GM19240 (cell line): ENCODE data around the gene EMX2.
"Not testable (repeated sequence)": the region's sequence is repeated elsewhere in the genome, so short reads cannot be mapped to it uniquely, and the experiment has no call there.

Source experiments
- DNase-seq: peaks from one replicate; pipeline ENCODE4 v3.0.0; 2011; ENCODE audit warnings: low spot score; ENCODE audit not compliant: insufficient read length

The EMX2 gene

GRCh38 chr10:117556356-117556755 lies 13.8 kb downstream of the EMX2 start:
- no peak for DNase-seq

GRCh38 chr10:117559712-117560111 lies 17.2 kb downstream of the EMX2 start:
- DNase-seq: no peak

DNA sequence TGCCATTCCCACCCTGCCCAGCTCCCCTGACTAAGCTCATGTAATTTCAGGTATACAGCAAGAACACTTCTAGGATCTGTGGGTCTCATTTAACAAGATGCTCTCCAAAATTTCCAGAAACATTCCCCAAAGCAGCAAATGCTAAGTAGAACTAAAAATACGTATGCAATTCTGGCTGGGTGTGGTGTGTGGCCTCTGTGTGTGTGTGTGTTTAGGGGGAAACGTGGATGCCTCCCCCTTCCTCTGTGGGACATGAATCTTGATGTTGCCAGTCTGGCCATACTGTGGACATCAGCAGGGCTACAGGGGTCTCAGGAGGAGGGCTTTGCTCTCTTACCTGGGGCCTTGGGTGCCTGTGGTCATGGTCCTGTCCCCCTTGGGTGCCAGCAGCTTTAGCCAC lies 18.4 kb downstream of the EMX2 start:
- no peak for DNase-seq

DNA sequence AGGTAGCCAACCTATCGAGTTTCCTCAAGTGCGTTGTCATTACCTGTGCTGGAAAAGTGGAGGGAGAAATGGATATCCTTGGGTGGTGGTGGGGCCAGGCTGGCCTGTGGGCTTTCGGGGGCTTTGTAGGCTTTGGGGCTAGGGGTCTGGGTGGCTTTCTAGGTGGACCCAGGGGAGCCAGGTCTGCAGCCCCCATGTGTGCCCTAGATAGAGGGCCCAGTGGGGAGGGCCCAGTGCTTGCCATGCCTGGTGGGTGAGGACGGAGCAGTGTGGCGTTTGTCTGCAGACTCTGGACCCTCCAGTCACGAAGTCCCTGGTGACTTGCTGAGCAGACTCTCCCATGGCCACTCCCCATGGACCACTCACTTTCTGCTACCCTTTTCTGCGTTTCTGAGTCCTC lies 19.7 kb downstream of the EMX2 start:
- DNase-seq: no peak

- DNase-seq: no peak
These were observed 20.6 kb downstream of the EMX2 start for GRCh38 chr10:117562896-117563737.

- no peak for DNase-seq
These were observed 21.2 kb downstream of the EMX2 start for GRCh38 chr10:117563780-117564179.

DNA sequence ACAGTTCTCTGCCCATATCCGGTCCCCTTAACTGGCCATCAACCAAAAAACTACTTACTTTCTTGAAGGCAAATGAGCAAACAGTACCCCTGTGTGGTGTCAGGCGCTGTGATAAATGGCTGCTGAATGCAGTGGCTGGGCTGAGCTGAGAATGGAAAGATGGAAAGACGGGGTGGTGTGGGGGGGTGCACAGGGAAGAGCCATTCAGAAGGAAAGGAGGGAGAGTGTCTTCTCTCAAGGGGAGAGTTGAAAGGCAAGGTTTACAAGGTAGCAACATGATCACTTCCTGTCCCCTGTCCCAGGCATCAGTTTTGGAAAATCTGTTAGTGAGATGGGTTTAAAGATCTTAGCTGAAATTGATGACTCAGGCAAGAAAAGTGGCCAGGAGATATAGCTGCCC lies 22.5 kb downstream of the EMX2 start:
- no peak for DNase-seq

- no peak for DNase-seq
These were observed 25.8 kb downstream of the EMX2 start for GRCh38 chr10:117568334-117568733.

GRCh38 chr10:117569610-117570390 lies 27.3 kb downstream of the EMX2 start:
- no peak for DNase-seq

DNA sequence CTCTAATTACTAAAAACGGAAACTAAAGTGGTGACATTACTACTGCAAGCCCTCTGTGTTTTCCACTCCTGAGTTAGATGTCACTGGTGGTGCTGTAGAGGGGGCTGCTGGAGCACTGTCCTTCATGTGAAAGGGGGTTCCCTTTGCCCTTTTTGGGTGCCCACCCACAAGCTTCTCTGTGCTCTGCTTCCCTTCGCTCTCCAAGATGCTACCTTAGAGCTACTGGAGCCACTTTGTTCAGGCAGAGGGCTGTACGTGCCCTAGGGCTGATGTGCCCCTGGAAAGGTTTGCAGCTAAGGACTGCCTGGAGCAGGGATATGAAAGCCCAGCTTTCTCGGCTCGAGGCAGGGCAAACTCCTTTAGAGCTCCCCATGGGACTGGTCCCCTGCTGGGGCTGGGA lies 28.3 kb downstream of the EMX2 start:
- no peak for DNase-seq

- DNase-seq: no peak
These were observed 32.1 kb downstream of the EMX2 start for GRCh38 chr10:117574498-117575146.

DNA sequence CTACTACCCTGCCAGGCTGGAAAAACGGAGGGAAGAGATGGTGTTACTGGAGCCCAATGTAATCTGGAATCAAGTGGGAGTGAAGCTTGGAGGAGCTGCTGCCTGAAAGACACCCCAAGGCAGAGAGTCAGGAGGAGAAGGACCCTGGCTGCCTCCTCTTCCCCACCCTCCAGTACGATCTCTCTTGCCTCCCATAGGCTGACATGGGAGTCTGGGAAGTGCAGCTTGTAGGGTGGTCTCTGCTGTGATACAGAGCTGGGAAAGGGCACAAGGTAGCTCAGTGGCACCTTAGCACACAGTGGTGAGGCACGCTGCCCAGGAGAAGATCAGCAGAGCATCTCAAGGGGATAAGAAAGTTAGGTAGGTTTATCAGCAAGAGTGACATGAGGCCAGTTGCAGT lies 35.9 kb downstream of the EMX2 start:
- DNase-seq: no peak

- no peak for DNase-seq
These were observed 36.5 kb downstream of the EMX2 start for GRCh38 chr10:117578999-117579590.

- DNase-seq: no peak
These were observed 39.4 kb downstream of the EMX2 start for GRCh38 chr10:117581961-117582360.

DNA sequence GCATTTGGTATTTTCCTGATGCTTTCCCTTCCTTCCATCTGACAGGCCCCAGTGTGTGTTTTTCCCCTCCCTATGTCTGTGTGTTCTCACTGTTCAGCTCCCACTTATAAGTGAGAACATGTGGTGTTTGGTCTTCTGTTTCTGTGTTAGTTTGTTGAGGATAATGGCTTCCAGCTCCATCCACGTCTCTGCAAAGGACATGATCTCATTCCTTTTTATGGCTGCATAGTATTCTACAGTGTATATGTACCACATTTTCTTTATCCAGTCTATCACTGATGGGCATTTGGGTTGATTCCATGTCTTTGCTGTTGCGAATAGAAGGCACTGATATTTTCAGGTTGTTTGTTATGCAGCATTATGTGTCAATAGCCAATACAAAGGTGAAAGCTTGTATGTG lies 42.3 kb downstream of the EMX2 start:
- DNase-seq: not testable (repeated sequence)

GRCh38 chr10:117587036-117587435 lies 44.5 kb downstream of the EMX2 start:
- no peak for DNase-seq

DNA sequence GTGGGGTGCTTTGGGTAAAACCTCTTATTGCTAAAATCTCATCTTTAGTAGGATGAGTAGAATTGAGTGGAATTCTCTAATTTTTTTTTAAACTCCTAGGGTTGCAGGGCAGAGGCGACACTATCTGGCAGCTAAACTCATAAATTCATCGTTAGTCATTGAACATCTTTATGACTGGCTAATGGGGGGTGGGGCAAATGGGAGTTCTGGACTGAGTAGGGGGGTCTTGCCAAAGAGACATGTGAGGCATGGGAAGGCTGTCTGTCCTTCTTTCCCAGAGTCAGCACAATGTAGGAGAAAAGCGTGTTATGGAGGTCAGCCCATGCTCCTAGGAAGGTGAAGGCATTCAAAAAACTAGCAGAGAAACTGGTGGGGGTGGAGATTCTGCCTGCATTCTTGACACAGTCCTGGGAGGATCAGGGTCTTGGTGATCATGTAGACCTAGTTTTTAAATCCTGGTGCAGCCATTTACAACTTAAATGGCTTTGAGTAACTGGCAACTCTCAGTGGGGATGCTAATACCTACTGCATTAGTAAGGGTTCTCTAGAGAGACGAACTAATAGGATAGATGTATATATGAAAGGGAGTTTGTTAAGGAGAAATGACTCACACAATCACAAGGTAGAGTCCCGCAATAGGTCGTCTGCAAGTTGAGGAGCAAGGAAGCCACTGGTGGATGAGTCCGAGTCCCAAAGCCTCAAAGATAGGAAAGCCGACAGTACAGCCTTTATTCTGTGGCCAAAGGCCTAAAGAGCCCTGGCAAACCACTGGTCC lies 47.7 kb downstream of the EMX2 start:
- DNase-seq: no peak

- no peak for DNase-seq
These were observed 48.5 kb downstream of the EMX2 start for GRCh38 chr10:117591043-117591442.

DNA sequence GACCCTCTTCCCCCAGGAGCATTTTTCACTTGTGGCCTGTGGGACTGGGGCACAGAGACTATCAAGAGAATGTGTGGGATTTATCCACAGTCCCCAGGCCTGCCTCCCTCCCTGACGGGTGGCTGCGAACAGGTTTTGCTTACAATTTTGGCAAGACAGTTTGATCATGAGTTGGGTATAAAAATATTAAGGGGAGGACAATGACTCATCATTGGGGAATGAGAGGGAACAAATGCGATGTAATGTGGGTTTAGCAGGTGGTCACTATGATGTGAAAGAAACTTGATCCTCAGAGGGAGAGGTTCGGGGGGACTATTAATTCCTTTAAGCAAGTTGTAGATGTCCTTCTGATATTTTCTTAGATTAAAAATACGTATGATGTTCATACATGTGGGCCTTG lies 52.2 kb downstream of the EMX2 start:
- no peak for DNase-seq

DNA sequence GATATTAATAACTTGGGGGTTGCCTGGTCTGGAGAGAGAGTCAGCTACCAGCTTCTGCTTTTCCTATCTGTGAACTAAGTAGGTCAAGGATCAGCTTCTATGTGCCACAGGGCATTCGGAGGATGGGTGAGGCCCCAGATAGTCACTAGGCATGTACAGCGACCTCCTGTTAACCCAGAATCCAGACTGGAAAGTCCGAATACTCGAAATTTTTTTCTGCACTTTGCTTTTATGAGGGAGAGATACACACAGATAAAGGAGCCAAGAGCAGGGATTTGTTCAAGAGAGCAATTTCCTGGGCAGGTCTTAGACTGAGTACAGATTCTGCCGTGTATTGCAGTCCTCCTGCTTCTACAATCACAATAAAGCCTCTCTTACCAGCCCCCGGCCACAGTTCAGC lies 54.2 kb downstream of the EMX2 start:
- DNase-seq: no peak

GRCh38 chr10:117597216-117597615 lies 54.7 kb downstream of the EMX2 start:
- DNase-seq: no peak
